Liver (tissue), 9 donors: ENCODE data around the gene TP53TG5. TPM values are rescaled to one million over a fixed set of nuclear protein-coding genes. Genes with fewer than 3 reads are reported as not detected.

Source experiments
- DNase-seq: peaks from one replicate; pipeline ENCODE4 v3.0.0-alpha.2; 2017; ENCODE audit warnings: low spot score
- H3K27ac ChIP-seq, 2 donors: one replicate each; pipeline ENCODE4 v1.7.0; 2013; ENCODE audit warnings: inconsistent platforms in 2 of 2, low read length in 2 of 2, control low read depth in 1 of 2, low read depth in 1 of 2, mild to moderate bottlenecking in 1 of 2
- H3K27me3 ChIP-seq, 4 donors: one replicate each; pipeline versions ENCODE4 v1.6.1 to v1.7.0; 2013; ENCODE audit warnings: low read length in 3 of 4, inconsistent platforms in 1 of 4, mild to moderate bottlenecking in 1 of 4, moderate library complexity in 1 of 4; ENCODE audit not compliant: control insufficient read depth in 4 of 4, insufficient read depth in 4 of 4
- H3K36me3 ChIP-seq, 4 donors: one replicate each; pipeline versions ENCODE4 v1.6.1 to v1.7.0; 2013; ENCODE audit warnings: low read length in 3 of 4, mild to moderate bottlenecking in 3 of 4, low read depth in 1 of 4, moderate library complexity in 1 of 4; ENCODE audit not compliant: control insufficient read depth in 4 of 4, insufficient read depth in 3 of 4
- H3K4me1 ChIP-seq, 4 donors: one replicate each; pipeline versions ENCODE4 v1.6.1 to v1.7.0; 2013; ENCODE audit warnings: low read length in 3 of 4, mild to moderate bottlenecking in 3 of 4, moderate library complexity in 1 of 4; ENCODE audit not compliant: control insufficient read depth in 4 of 4, insufficient read depth in 4 of 4
- H3K4me3 ChIP-seq, 3 donors: one replicate each; pipeline versions ENCODE4 v1.6.1 to v1.7.0; 2013; ENCODE audit warnings: low read length in 3 of 3, control low read depth in 1 of 3, low read depth in 1 of 3, mild to moderate bottlenecking in 1 of 3
- H3K9ac ChIP-seq, 2 donors: one replicate each; pipeline ENCODE4 v1.7.0; 2013; ENCODE audit warnings: low read length in 2 of 2, mild to moderate bottlenecking in 2 of 2, moderate library complexity in 2 of 2, control low read depth in 1 of 2, low read depth in 1 of 2
- H3K9me3 ChIP-seq, 4 donors: one replicate each; pipeline versions ENCODE4 v1.6.1 to v1.7.0; 2013; ENCODE audit warnings: low read length in 3 of 4; ENCODE audit not compliant: control insufficient read depth in 4 of 4
- EGR1 ChIP-seq, 2 donors: IDR thresholded peaks; 2 replicates each; pipeline ENCODE4 v1.6.1; 2016 to 2018; ENCODE audit warnings: antibody characterized with exemption in 2 of 2, low read depth in 2 of 2
- FOXA2 ChIP-seq: IDR thresholded peaks from 2 replicates; pipeline ENCODE4 v1.6.1; 2016; ENCODE audit warnings: antibody characterized with exemption
- GABPA ChIP-seq, 2 donors: IDR thresholded peaks in 1 of 2; conservative IDR thresholded peaks in 1 of 2; 2 replicates each; pipeline ENCODE4 v1.6.1; 2016; ENCODE audit warnings: antibody characterized with exemption in 2 of 2, mild to moderate bottlenecking in 1 of 2, moderate library complexity in 1 of 2
- HNF4A ChIP-seq, 2 donors: conservative IDR thresholded peaks; 2 replicates each; pipeline ENCODE4 v1.6.1; 2016; ENCODE audit warnings: antibody characterized with exemption in 2 of 2, mild to moderate bottlenecking in 2 of 2
- HNF4G ChIP-seq: IDR thresholded peaks from 2 replicates; pipeline ENCODE4 v1.6.1; 2016; ENCODE audit warnings: antibody characterized with exemption
- NR2F2 ChIP-seq: IDR thresholded peaks from 2 replicates; pipeline ENCODE4 v1.6.1; 2016; ENCODE audit warnings: antibody characterized with exemption
- RAD21 ChIP-seq, 2 donors: IDR thresholded peaks; 2 replicates each; pipeline ENCODE4 v1.6.1; 2016; ENCODE audit warnings: antibody characterized with exemption in 2 of 2, mild to moderate bottlenecking in 2 of 2
- RXRA ChIP-seq, 2 donors: IDR thresholded peaks; 2 replicates each; pipeline ENCODE4 v1.6.1; 2017 to 2018; ENCODE audit warnings: antibody characterized with exemption in 2 of 2, mild to moderate bottlenecking in 1 of 2
- SP1 ChIP-seq: IDR thresholded peaks from 2 replicates; pipeline ENCODE4 v1.6.1; 2018; ENCODE audit warnings: antibody characterized with exemption, mild to moderate bottlenecking
- TAF1 ChIP-seq: conservative IDR thresholded peaks from 2 replicates; pipeline ENCODE4 v1.6.1; 2016; ENCODE audit warnings: antibody characterized with exemption, mild to moderate bottlenecking
- YY1 ChIP-seq: IDR thresholded peaks from 2 replicates; pipeline ENCODE4 v1.6.1; 2016; ENCODE audit warnings: antibody characterized with exemption, mild to moderate bottlenecking
- WGBS: extraction: QIAGEN DNeasy Blood & Tissue Kit; methylation state at CpG from one replicate; pipeline ENCODE4 v1.1.7; 2013; 5-methylcytosine and 5-hydroxymethylcytosine counted together
- polyA plus RNA-seq, 2 donors: library from polyadenylated mRNA; stranded (reverse) in 1 of 2; unstranded in 1 of 2; fragments of 200-250 nt in 1 of 2; fragments of >200 nt in 1 of 2; fragmentation: Nextera tagmentation in 1 of 2; extraction: Ambion mirVana in 1 of 2; gene quantifications; one replicate each; pipeline versions ENCODE4 v1.2.1 to v1.2.3, GENCODE V29; 2013 to 2015
- total RNA-seq, 2 donors: library from RNA; depleted of rRNA; stranded (reverse); fragments of >200 nt; gene quantifications; one replicate each; pipeline ENCODE4 v1.2.3, GENCODE V29; 2014
- TF ChIP-seq, protein P1 (sequence below): IDR thresholded peaks from 2 replicates; pipeline ENCODE4 v1.6.1; 2016; ENCODE audit warnings: antibody characterized with exemption, mild to moderate bottlenecking
- TF ChIP-seq, protein P2 (sequence below): IDR thresholded peaks from 2 replicates; pipeline ENCODE4 v1.6.1; 2016; ENCODE audit warnings: antibody characterized with exemption
- TF ChIP-seq, protein P3 (sequence below): IDR thresholded peaks from 2 replicates; pipeline ENCODE4 v1.6.1; 2016; ENCODE audit warnings: antibody characterized with exemption
- TF ChIP-seq, protein P4 (sequence below): fragments of 150-350 bp; IDR thresholded peaks from 2 replicates; pipeline ENCODE4 v1.5.1; 2017; ENCODE audit warnings: improper control_type of control experiment, low read depth, low read length; ENCODE audit not compliant: missing input control
- donor health status: healthy.
- donor health status: healthy.
- donor health status: healthy.
- donor health status: healthy.
- donor health status: healthy.

Gene TP53TG5
- total and polyA plus RNA-seq, 4 donors, result not detected

DNA sequence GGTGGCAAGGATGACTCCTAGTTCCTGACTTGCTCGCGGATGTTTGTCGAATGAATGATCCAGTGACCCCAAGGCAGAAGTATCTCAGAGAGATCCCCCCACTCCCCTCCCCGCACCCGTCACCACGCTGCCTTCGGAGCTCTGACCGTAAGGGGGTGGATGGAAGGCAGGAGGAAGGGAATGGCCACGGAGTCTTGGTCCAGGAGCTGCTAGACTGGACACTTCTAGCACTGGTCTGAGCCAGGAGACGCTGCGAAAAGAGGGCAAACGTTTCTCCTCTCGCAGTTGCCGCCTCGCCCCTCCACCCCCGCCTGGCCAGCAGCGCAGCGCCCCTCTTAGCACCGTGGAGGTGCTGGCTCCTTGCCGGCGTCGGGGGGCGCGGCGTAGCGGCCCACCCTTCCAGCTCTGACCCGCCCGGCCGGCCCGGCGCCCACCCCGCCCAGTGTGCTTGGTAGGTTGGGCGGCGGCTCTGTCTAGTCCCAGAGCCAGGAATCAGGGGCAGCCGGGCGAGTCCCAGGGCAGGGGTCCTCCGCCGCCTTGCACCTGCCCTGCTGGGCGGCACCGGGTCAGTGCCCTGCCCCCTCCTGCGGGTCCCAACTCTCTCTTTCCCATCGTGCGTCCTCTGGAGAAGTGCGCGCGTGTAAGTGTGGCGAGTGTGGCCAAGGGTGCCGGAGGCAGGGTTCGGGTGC lies 27.6 kb upstream of the TP53TG5 start:
- Histone ChIP-seq H3K4me3 (peak overlapping the region; percentile 56 to 73 (median 70)), H3K9ac (no peak overlapping the region), H3K9me3 (peaks cover under 1 to 4% (median 2%) of the 10 kb centered on the region in 4 donors), H3K4me1 (peaks cover 0 to 19% (median 11%) of the 10 kb centered on the region in 4 donors), H3K27me3 (peaks cover 0 to 2% (median 0%) of the 10 kb centered on the region in 4 donors), H3K27ac (peak overlapping the region in 1 of 2 donors; percentile 38), H3K36me3 (peaks cover 0 to 3% (median 1%) of the 10 kb centered on the region in 4 donors)
- no peak for DNase-seq
- TF ChIP-seq GABPA (IDR thresholded peaks at IDR 0.05 in 1 of 2, conservative IDR thresholded peaks at IDR 0.05 in 1 of 2) (no peak), RXRA (IDR thresholded peaks at IDR 0.05) (no peak), NR2F2 (no peak), SP1 (no peak), FOXA2 (no peak), EGR1 (IDR thresholded peaks at IDR 0.05; ENCODE audit: low read depth in 2 of 2) (no peak), HNF4A (conservative IDR thresholded peaks at IDR 0.05) (no peak), YY1 (no peak)
- TF ChIP-seq, protein P1, sequence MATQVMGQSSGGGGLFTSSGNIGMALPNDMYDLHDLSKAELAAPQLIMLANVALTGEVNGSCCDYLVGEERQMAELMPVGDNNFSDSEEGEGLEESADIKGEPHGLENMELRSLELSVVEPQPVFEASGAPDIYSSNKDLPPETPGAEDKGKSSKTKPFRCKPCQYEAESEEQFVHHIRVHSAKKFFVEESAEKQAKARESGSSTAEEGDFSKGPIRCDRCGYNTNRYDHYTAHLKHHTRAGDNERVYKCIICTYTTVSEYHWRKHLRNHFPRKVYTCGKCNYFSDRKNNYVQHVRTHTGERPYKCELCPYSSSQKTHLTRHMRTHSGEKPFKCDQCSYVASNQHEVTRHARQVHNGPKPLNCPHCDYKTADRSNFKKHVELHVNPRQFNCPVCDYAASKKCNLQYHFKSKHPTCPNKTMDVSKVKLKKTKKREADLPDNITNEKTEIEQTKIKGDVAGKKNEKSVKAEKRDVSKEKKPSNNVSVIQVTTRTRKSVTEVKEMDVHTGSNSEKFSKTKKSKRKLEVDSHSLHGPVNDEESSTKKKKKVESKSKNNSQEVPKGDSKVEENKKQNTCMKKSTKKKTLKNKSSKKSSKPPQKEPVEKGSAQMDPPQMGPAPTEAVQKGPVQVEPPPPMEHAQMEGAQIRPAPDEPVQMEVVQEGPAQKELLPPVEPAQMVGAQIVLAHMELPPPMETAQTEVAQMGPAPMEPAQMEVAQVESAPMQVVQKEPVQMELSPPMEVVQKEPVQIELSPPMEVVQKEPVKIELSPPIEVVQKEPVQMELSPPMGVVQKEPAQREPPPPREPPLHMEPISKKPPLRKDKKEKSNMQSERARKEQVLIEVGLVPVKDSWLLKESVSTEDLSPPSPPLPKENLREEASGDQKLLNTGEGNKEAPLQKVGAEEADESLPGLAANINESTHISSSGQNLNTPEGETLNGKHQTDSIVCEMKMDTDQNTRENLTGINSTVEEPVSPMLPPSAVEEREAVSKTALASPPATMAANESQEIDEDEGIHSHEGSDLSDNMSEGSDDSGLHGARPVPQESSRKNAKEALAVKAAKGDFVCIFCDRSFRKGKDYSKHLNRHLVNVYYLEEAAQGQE, result no peak
- TF ChIP-seq, protein P2, sequence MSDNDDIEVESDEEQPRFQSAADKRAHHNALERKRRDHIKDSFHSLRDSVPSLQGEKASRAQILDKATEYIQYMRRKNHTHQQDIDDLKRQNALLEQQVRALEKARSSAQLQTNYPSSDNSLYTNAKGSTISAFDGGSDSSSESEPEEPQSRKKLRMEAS, result no peak
- TF ChIP-seq, protein P3, sequence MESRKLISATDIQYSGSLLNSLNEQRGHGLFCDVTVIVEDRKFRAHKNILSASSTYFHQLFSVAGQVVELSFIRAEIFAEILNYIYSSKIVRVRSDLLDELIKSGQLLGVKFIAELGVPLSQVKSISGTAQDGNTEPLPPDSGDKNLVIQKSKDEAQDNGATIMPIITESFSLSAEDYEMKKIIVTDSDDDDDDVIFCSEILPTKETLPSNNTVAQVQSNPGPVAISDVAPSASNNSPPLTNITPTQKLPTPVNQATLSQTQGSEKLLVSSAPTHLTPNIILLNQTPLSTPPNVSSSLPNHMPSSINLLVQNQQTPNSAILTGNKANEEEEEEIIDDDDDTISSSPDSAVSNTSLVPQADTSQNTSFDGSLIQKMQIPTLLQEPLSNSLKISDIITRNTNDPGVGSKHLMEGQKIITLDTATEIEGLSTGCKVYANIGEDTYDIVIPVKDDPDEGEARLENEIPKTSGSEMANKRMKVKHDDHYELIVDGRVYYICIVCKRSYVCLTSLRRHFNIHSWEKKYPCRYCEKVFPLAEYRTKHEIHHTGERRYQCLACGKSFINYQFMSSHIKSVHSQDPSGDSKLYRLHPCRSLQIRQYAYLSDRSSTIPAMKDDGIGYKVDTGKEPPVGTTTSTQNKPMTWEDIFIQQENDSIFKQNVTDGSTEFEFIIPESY, result no peak
- 4% methylated on average over 49 of the region's 49 CpGs for WGBS

DNA sequence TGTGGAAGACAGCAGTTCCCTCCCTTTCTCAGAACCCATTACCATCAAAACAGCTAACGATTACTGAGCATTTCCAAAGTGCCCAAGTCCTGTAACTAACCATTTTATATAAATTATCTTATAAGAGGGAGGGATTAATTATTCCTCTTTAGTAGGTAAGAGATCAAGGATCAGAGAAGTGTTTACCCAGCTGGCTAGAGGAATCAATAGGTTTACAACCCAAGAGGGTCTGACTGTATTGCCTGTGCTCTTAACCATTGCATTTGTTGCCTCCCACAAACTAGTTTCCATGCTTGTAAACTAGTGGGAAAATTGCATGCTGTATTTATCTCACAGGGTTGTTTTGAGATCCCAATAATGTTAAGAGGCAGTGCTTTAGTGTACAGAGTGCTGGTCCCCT lies 26.3 kb upstream of the TP53TG5 start:
- no peak for DNase-seq
- Histone ChIP-seq H3K27me3 (peaks cover 0 to 2% (median 0%) of the 10 kb centered on the region in 4 donors), H3K4me3 (no peak overlapping the region), H3K9ac (no peak overlapping the region), H3K4me1 (peaks cover 0 to 19% (median 11%) of the 10 kb centered on the region in 4 donors), H3K36me3 (no peaks in the 10 kb centered on the region), H3K27ac (no peak overlapping the region), H3K9me3 (peaks cover 4 to 7% (median 5%) of the 10 kb centered on the region in 4 donors)
- TF ChIP-seq HNF4G, result no peak
- TF ChIP-seq GABPA (IDR thresholded peaks at IDR 0.05 in 1 of 2, conservative IDR thresholded peaks at IDR 0.05 in 1 of 2), result no peak
- TF ChIP-seq RAD21 (IDR thresholded peaks at IDR 0.05), result no peak
- TF ChIP-seq, protein P4, sequence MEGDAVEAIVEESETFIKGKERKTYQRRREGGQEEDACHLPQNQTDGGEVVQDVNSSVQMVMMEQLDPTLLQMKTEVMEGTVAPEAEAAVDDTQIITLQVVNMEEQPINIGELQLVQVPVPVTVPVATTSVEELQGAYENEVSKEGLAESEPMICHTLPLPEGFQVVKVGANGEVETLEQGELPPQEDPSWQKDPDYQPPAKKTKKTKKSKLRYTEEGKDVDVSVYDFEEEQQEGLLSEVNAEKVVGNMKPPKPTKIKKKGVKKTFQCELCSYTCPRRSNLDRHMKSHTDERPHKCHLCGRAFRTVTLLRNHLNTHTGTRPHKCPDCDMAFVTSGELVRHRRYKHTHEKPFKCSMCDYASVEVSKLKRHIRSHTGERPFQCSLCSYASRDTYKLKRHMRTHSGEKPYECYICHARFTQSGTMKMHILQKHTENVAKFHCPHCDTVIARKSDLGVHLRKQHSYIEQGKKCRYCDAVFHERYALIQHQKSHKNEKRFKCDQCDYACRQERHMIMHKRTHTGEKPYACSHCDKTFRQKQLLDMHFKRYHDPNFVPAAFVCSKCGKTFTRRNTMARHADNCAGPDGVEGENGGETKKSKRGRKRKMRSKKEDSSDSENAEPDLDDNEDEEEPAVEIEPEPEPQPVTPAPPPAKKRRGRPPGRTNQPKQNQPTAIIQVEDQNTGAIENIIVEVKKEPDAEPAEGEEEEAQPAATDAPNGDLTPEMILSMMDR, result no peak
- no peak for TF ChIP-seq YY1
- no peak for TF ChIP-seq TAF1
- TF ChIP-seq SP1, result no peak
- no peak for TF ChIP-seq HNF4A (conservative IDR thresholded peaks at IDR 0.05)
- 92% methylated on average over 1 of the region's 1 CpG for WGBS
